OCI-LY1 (cell line): ENCODE data around the gene SPC25.
"Not testable (repeated sequence)": the region's sequence is repeated elsewhere in the genome, so short reads cannot be mapped to it uniquely, and the experiment has no call there.

ENCODE experiments used
- H2AFZ ChIP-seq: fragments of 200-600 bp; sonication (generic), shearing (Covaris generic); 2 replicates; pipeline ENCODE4 v1.6.0; 2014; ENCODE audit warnings: antibody characterized with exemption, mild to moderate bottlenecking, low read length
- H3F3A ChIP-seq: fragments of 200-600 bp; sonication (generic), shearing (Covaris generic); 2 replicates; pipeline ENCODE4 v1.6.0; 2014; ENCODE audit warnings: mild to moderate bottlenecking, antibody characterized with exemption, low read length, moderate library complexity; ENCODE audit not compliant: insufficient read depth
- H3K27ac ChIP-seq: fragments of 200-600 bp; sonication (generic); 2 replicates; pipeline ENCODE4 v1.5.1; 2014; ENCODE audit warnings: low read length, mixed run types, mild to moderate bottlenecking, low read depth; ENCODE audit not compliant: poor library complexity, severe bottlenecking
- H3K27me3 ChIP-seq: fragments of 200-600 bp; sonication (generic); 2 replicates; pipeline ENCODE4 v1.6.0; 2014; ENCODE audit warnings: antibody characterized with exemption, mild to moderate bottlenecking, low read length, moderate library complexity; ENCODE audit not compliant: insufficient read depth
- H3K36me3 ChIP-seq: fragments of 200-600 bp; sonication (generic); 2 replicates; pipeline ENCODE4 v1.6.1; 2014; ENCODE audit warnings: mild to moderate bottlenecking, antibody characterized with exemption, low read length, moderate library complexity, mixed read lengths; ENCODE audit not compliant: insufficient read depth
- H3K4me1 ChIP-seq: fragments of 200-600 bp; sonication (generic); 2 replicates; pipeline ENCODE4 v1.5.1; 2014; ENCODE audit warnings: mild to moderate bottlenecking, low read length, moderate library complexity; ENCODE audit not compliant: insufficient read depth, severe bottlenecking
- H3K4me2 ChIP-seq: fragments of 200-600 bp; sonication (generic), shearing (Covaris generic); 2 replicates; pipeline ENCODE4 v1.6.1; 2014; ENCODE audit warnings: low read length
- H3K4me3 ChIP-seq: fragments of 200-600 bp; sonication (generic); 2 replicates; pipeline ENCODE4 v1.5.1; 2014; ENCODE audit warnings: low read length, low read depth, mild to moderate bottlenecking, mixed read lengths; ENCODE audit not compliant: poor library complexity, severe bottlenecking
- H3K79me2 ChIP-seq: fragments of 200-600 bp; shearing (Covaris generic); 2 replicates; pipeline ENCODE4 v1.6.1; 2016; ENCODE audit warnings: mixed run types, low read length, mixed read lengths; ENCODE audit not compliant: insufficient read depth
- H3K9ac ChIP-seq: fragments of 200-600 bp; sonication (generic), shearing (Covaris generic); 2 replicates; pipeline ENCODE4 v1.6.1; 2014; ENCODE audit warnings: mild to moderate bottlenecking, low read length, mixed read lengths
- H3K9me2 ChIP-seq: fragments of 200-600 bp; sonication (generic), shearing (Covaris generic); 2 replicates; pipeline ENCODE4 v1.6.1; 2014; ENCODE audit warnings: low read depth, mild to moderate bottlenecking, low read length, mixed read lengths
- H3K9me3 ChIP-seq: fragments of 200-600 bp; shearing (Covaris generic); 2 replicates; pipeline ENCODE4 v1.6.1; 2014; ENCODE audit warnings: low read length, mixed read lengths
- H4K20me1 ChIP-seq: fragments of 200-600 bp; sonication (generic), shearing (Covaris generic); 2 replicates; pipeline ENCODE4 v1.6.0; 2016; ENCODE audit warnings: mild to moderate bottlenecking, low read length; ENCODE audit not compliant: insufficient read depth
- EZH2 ChIP-seq: fragments of 200-600 bp; sonication (generic), shearing (Covaris generic); IDR thresholded peaks from 2 replicates; pipeline ENCODE4 v1.8.0; 2017; ENCODE audit warnings: borderline replicate concordance, mixed run types, mild to moderate bottlenecking, antibody characterized with exemption, low read length, moderate library complexity, mixed read lengths
- TF ChIP-seq, protein P1 (sequence below): fragments of 200-600 bp; sonication (generic), shearing (Covaris generic); IDR thresholded peaks from 2 replicates; pipeline ENCODE4 v1.5.1; 2017; ENCODE audit warnings: mild to moderate bottlenecking, antibody characterized with exemption, low read length, moderate library complexity, mixed read lengths

The SPC25 gene

GRCh38 chr2:168935810-168936581 is 45.8 kb upstream of the SPC25 start:
- H3F3A ChIP-seq, result no peaks in the 10 kb centered on the region
- no peaks in the 10 kb centered on the region for H3K9me2 ChIP-seq
- no peak overlapping the region for H3K4me3 ChIP-seq
- H3K27me3 ChIP-seq, result no peaks in the 10 kb centered on the region
- no peaks in the 10 kb centered on the region for H3K9me3 ChIP-seq
- TF ChIP-seq, protein P1, sequence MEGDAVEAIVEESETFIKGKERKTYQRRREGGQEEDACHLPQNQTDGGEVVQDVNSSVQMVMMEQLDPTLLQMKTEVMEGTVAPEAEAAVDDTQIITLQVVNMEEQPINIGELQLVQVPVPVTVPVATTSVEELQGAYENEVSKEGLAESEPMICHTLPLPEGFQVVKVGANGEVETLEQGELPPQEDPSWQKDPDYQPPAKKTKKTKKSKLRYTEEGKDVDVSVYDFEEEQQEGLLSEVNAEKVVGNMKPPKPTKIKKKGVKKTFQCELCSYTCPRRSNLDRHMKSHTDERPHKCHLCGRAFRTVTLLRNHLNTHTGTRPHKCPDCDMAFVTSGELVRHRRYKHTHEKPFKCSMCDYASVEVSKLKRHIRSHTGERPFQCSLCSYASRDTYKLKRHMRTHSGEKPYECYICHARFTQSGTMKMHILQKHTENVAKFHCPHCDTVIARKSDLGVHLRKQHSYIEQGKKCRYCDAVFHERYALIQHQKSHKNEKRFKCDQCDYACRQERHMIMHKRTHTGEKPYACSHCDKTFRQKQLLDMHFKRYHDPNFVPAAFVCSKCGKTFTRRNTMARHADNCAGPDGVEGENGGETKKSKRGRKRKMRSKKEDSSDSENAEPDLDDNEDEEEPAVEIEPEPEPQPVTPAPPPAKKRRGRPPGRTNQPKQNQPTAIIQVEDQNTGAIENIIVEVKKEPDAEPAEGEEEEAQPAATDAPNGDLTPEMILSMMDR, result no peak
- TF ChIP-seq EZH2, result no peak
- H2AFZ ChIP-seq, result no peak overlapping the region
- H3K36me3 ChIP-seq, result no peaks in the 10 kb centered on the region
- H3K4me1 ChIP-seq, result no peaks in the 10 kb centered on the region
- H3K27ac ChIP-seq, result no peak overlapping the region
- H3K79me2 ChIP-seq, result no peaks in the 10 kb centered on the region
- no peak overlapping the region for H3K9ac ChIP-seq
- H4K20me1 ChIP-seq, result no peaks in the 10 kb centered on the region
- no peak overlapping the region for H3K4me2 ChIP-seq

DNA sequence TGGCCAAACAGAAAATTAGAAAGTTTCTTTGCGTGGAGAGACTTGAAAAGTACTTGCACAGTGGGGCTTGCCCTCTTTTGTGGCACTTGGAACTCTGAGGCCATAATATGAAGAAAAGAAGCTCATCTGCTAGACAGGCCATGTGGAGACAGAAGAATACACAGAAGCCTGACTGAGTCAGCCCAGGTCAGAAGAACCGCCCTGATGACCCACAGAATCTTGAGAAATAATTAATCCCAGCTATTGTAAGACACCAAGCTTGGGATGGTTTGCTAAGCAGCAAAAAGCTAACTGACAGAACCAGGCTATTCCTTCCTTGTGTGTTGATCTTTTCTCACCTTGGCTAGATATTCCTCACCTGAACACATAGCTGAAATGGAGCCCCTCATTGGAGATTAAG is 44.6 kb upstream of the SPC25 start:
- no peaks in the 10 kb centered on the region for H3F3A ChIP-seq
- H3K4me3 ChIP-seq, result no peak overlapping the region
- H3K27me3 ChIP-seq, result no peaks in the 10 kb centered on the region
- no peaks in the 10 kb centered on the region for H4K20me1 ChIP-seq
- H3K9me3 ChIP-seq, result no peaks in the 10 kb centered on the region
- H3K9me2 ChIP-seq, result no peaks in the 10 kb centered on the region
- TF ChIP-seq, protein P1, result no peak
- no peak for TF ChIP-seq EZH2
- no peak overlapping the region for H3K27ac ChIP-seq
- H3K79me2 ChIP-seq, result no peaks in the 10 kb centered on the region
- no peak overlapping the region for H3K4me2 ChIP-seq
- H3K9ac ChIP-seq, result no peak overlapping the region
- H2AFZ ChIP-seq, result no peak overlapping the region
- no peaks in the 10 kb centered on the region for H3K36me3 ChIP-seq
- H3K4me1 ChIP-seq, result no peaks in the 10 kb centered on the region

DNA sequence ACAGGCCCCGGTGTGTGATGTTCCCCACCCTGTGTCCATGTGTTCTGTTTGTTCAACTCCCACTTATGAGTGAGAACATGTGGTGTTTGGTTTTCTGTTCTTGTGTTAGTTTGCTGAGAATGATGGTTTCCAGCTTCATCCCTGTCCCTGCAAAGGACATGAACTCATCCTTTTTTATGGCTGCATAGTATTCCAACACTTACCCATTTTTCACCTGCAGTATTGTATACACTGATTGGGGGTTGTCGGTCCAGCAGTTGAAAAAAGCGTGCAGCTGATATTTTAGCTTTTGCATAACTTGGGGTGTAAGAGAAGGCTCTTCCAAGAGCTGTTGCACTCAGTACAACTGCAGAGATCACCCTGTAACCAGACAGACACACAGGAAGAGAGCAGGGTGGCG is 41.9 kb upstream of the SPC25 start:
- H2AFZ ChIP-seq, H3K9me3 ChIP-seq, H3K4me3 ChIP-seq, H4K20me1 ChIP-seq, H3K9me2 ChIP-seq, H3K36me3 ChIP-seq, H3K27ac ChIP-seq, H3K4me2 ChIP-seq, H3F3A ChIP-seq, H3K4me1 ChIP-seq, H3K79me2 ChIP-seq, H3K27me3 ChIP-seq, H3K9ac ChIP-seq: not testable (repeated sequence)

DNA sequence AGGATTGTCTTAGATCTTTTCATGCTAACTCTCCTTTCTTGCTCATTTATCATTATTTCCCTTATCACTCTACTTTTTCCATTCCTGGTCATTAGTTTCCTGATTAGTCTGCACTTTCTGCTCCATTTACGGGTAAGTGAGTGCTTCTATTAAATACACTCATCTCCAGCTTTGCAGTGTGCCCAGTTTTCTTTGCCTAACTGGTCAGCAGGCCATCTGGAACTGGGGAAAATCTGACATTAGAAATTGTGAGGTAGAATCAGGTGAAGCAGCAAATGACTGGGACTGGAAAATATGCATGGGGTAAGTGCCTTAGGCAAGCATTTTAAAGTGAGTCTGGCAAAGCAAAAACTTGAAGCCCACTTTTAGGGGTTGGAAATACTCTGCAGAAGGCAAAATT is 40.0 kb upstream of the SPC25 start:
- Histone ChIP-seq H3K9ac (no peak overlapping the region), H3K4me3 (no peak overlapping the region), H4K20me1 (no peaks in the 10 kb centered on the region), H3K9me3 (no peaks in the 10 kb centered on the region), H2AFZ (no peak overlapping the region), H3K9me2 (no peaks in the 10 kb centered on the region), H3K4me1 (no peaks in the 10 kb centered on the region), H3K4me2 (no peak overlapping the region), H3K79me2 (no peaks in the 10 kb centered on the region), H3F3A (no peaks in the 10 kb centered on the region), H3K27ac (no peak overlapping the region), H3K27me3 (no peaks in the 10 kb centered on the region), H3K36me3 (no peaks in the 10 kb centered on the region)
- TF ChIP-seq EZH2, result no peak
- TF ChIP-seq, protein P1, result no peak
